Activated CD8-positive, alpha-beta memory T cell treated with anti-CD3 and anti-CD28 coated beads, Interleukin-2, amount 10 ng/mL, durations not matched to agents 7 days and 5 days (primary cell): ENCODE results near the gene RSPH3. TPM values are rescaled to one million over a fixed set of nuclear protein-coding genes. Genes with fewer than 3 reads are reported as not detected.
A peak's percentile ranks its signal among the peaks of the same experiment; 100 is the strongest.
"Not testable (repeated sequence)": the region's sequence is repeated elsewhere in the genome, so short reads cannot be mapped to it uniquely, and the experiment has no call there.

Experiments
- ATAC-seq: fragments of 150-1000 bp; cut with Tn5 transposase; one replicate; pipeline ENCODE4 v1.10.0; 2021; ENCODE audit warnings: moderate library complexity
- CTCF ChIA-PET: fragments of 350-600 bp; sonication (Branson Sonifier 250); formaldehyde crosslinking; loops from one replicate; lab custom pipeline; 2021; ENCODE audit warnings: antibody characterized with exemption; lab: Charles Lee
- DNase-seq: peaks from one replicate; pipeline ENCODE4 v3.0.0-alpha.2; 2020
- H3K27ac Mint-ChIP-seq: one replicate; pipeline ENCODE4 v1.8.0; 2021; ENCODE audit warnings: mild to moderate bottlenecking, mixed read lengths
- H3K27me3 Mint-ChIP-seq: one replicate; pipeline ENCODE4 v1.8.0; 2021; ENCODE audit warnings: mixed read lengths
- H3K36me3 Mint-ChIP-seq: one replicate; pipeline ENCODE4 v1.8.0; 2021; ENCODE audit warnings: mild to moderate bottlenecking, mixed read lengths
- H3K4me1 Mint-ChIP-seq: one replicate; pipeline ENCODE4 v1.8.0; 2021; ENCODE audit warnings: mixed read lengths
- H3K4me3 Mint-ChIP-seq: one replicate; pipeline ENCODE4 v1.8.0; 2021; ENCODE audit warnings: mild to moderate bottlenecking, moderate library complexity, mixed read lengths
- H3K9me3 Mint-ChIP-seq: one replicate; pipeline ENCODE4 v1.8.0; 2022; ENCODE audit warnings: low read depth, mixed read lengths
- total RNA-seq, 2 experiments: library from RNA; stranded (reverse); gene quantifications; one replicate each; pipeline ENCODE4 v1.2.3, GENCODE V29; 2021

Gene RSPH3
- total RNA-seq, 2 experiments from 2014 or later = 2.1 TPM

- ATAC-seq (no peak), DNase-seq (no peak)
- no peaks in the 10 kb centered on the region for H3K9me3 Mint-ChIP-seq
- H3K27me3 Mint-ChIP-seq = peaks cover 4% of the 10 kb centered on the region
- H3K36me3 Mint-ChIP-seq = peaks cover 1% of the 10 kb centered on the region
- no peak overlapping the region for H3K27ac Mint-ChIP-seq
- no peak overlapping the region for H3K4me3 Mint-ChIP-seq
- CTCF ChIA-PET = interaction anchor here (0.8 to 1.7 kb wide), 5 partner anchors 14 to 267 kb away, joined by 3 to 6 read pairs (median 4); no protein-coding TSS in a partner anchor
- no peaks in the 10 kb centered on the region for H3K4me1 Mint-ChIP-seq
Measured at GRCh38 chr6:158958504-158959386, 41.3 kb downstream of the RSPH3 start.

GRCh38 chr6:158955255-158955654 lies 44.7 kb downstream of the RSPH3 start:
- CTCF ChIA-PET = no interaction called here
- Mint-ChIP-seq H3K36me3 (no peaks in the 10 kb centered on the region), H3K27me3 (peaks cover 4% of the 10 kb centered on the region), H3K27ac (no peak overlapping the region), H3K9me3 (peaks cover 2% of the 10 kb centered on the region), H3K4me1 (no peaks in the 10 kb centered on the region), H3K4me3 (no peak overlapping the region)
- no peak for ATAC-seq
- DNase-seq = no peak

- H3K4me3 Mint-ChIP-seq = no peak overlapping the region
- no peaks in the 10 kb centered on the region for H3K36me3 Mint-ChIP-seq
- CTCF ChIA-PET = no interaction called here
- H3K4me1 Mint-ChIP-seq = no peaks in the 10 kb centered on the region
- DNase-seq = no peak
- ATAC-seq = no peak
- H3K27ac Mint-ChIP-seq = no peak overlapping the region
- H3K27me3 Mint-ChIP-seq = peaks cover 4% of the 10 kb centered on the region
- peaks cover 2% of the 10 kb centered on the region for H3K9me3 Mint-ChIP-seq
Measured at GRCh38 chr6:158954753-158955152, 45.2 kb downstream of the RSPH3 start.

GRCh38 chr6:158952011-158952410 lies 48.0 kb downstream of the RSPH3 start:
- not testable (repeated sequence) for H3K36me3 Mint-ChIP-seq, H3K4me3 Mint-ChIP-seq

GRCh38 chr6:158951565-158951964 lies 48.4 kb downstream of the RSPH3 start:
- H3K36me3 Mint-ChIP-seq, H3K27ac Mint-ChIP-seq, H3K9me3 Mint-ChIP-seq, ATAC-seq, H3K27me3 Mint-ChIP-seq, CTCF ChIA-PET, H3K4me3 Mint-ChIP-seq, DNase-seq, H3K4me1 Mint-ChIP-seq: not testable (repeated sequence)

More at GRCh38 chr6:158952011-158952410, 48.0 kb downstream of the RSPH3 start:
- H3K9me3 Mint-ChIP-seq, H3K4me1 Mint-ChIP-seq, CTCF ChIA-PET, DNase-seq, H3K27ac Mint-ChIP-seq, H3K27me3 Mint-ChIP-seq, ATAC-seq: not testable (repeated sequence)

- no peaks in the 10 kb centered on the region for H3K36me3 Mint-ChIP-seq
- DNase-seq = no peak
- ATAC-seq = no peak
- peaks cover 14% of the 10 kb centered on the region for H3K27me3 Mint-ChIP-seq
- no peak overlapping the region for H3K4me3 Mint-ChIP-seq
- H3K4me1 Mint-ChIP-seq = no peaks in the 10 kb centered on the region
- peaks cover 9% of the 10 kb centered on the region for H3K9me3 Mint-ChIP-seq
- no peak overlapping the region for H3K27ac Mint-ChIP-seq
- CTCF ChIA-PET = no interaction called here
Measured at GRCh38 chr6:158947284-158947683, 52.7 kb downstream of the RSPH3 start.

GRCh38 chr6:158943380-158944032 lies 56.5 kb downstream of the RSPH3 start:
- H3K9me3 Mint-ChIP-seq = peaks cover 8% of the 10 kb centered on the region
- CTCF ChIA-PET = no interaction called here
- DNase-seq (no peak), ATAC-seq (no peak)
- H3K27ac Mint-ChIP-seq = no peak overlapping the region
- H3K27me3 Mint-ChIP-seq = peaks cover 23% of the 10 kb centered on the region
- peaks cover 10% of the 10 kb centered on the region for H3K4me1 Mint-ChIP-seq
- peaks cover 2% of the 10 kb centered on the region for H3K36me3 Mint-ChIP-seq
- H3K4me3 Mint-ChIP-seq = no peak overlapping the region

GRCh38 chr6:158942349-158942748 lies 57.7 kb downstream of the RSPH3 start:
- Mint-ChIP-seq H3K27ac (no peak overlapping the region), H3K4me3 (no peak overlapping the region), H3K4me1 (peaks cover 10% of the 10 kb centered on the region), H3K27me3 (peaks cover 28% of the 10 kb centered on the region), H3K36me3 (peaks cover 2% of the 10 kb centered on the region), H3K9me3 (peaks cover 8% of the 10 kb centered on the region)
- CTCF ChIA-PET = no interaction called here
- no peak for DNase-seq
- no peak for ATAC-seq

GRCh38 chr6:158941246-158941645 lies 58.8 kb downstream of the RSPH3 start:
- CTCF ChIA-PET = no interaction called here

GRCh38 chr6:158939255-158940159 lies 60.5 kb downstream of the RSPH3 start:
- CTCF ChIA-PET = no interaction called here
- ATAC-seq (peak; percentile 45), DNase-seq (no peak)
- H3K4me1 Mint-ChIP-seq = peaks cover 10% of the 10 kb centered on the region
- H3K27me3 Mint-ChIP-seq = peaks cover 28% of the 10 kb centered on the region
- H3K4me3 Mint-ChIP-seq = peak overlapping the region; percentile 56
- H3K9me3 Mint-ChIP-seq = peaks cover 8% of the 10 kb centered on the region
- H3K27ac Mint-ChIP-seq = peak overlapping the region; percentile 56
- peaks cover 2% of the 10 kb centered on the region for H3K36me3 Mint-ChIP-seq

More at GRCh38 chr6:158941246-158941645, 58.8 kb downstream of the RSPH3 start:
- no peak for DNase-seq
- H3K27me3 Mint-ChIP-seq = peaks cover 28% of the 10 kb centered on the region
- peaks cover 2% of the 10 kb centered on the region for H3K36me3 Mint-ChIP-seq
- H3K4me1 Mint-ChIP-seq = peaks cover 10% of the 10 kb centered on the region
- H3K27ac Mint-ChIP-seq = no peak overlapping the region
- no peak for ATAC-seq
- peaks cover 8% of the 10 kb centered on the region for H3K9me3 Mint-ChIP-seq
- no peak overlapping the region for H3K4me3 Mint-ChIP-seq

GRCh38 chr6:158938811-158939254 lies 61.2 kb downstream of the RSPH3 start:
- H3K4me3 Mint-ChIP-seq = peak overlapping the region; percentile 56
- peaks cover 26% of the 10 kb centered on the region for H3K27me3 Mint-ChIP-seq
- H3K9me3 Mint-ChIP-seq = peaks cover 8% of the 10 kb centered on the region
- CTCF ChIA-PET = interaction anchor here (0.6 kb wide), 1 partner anchor 195 kb away, joined by 4 read pairs; no protein-coding TSS in a partner anchor
- peaks cover 2% of the 10 kb centered on the region for H3K36me3 Mint-ChIP-seq
- no peak for DNase-seq
- H3K27ac Mint-ChIP-seq = no peak overlapping the region
- H3K4me1 Mint-ChIP-seq = peaks cover 10% of the 10 kb centered on the region
- no peak for ATAC-seq

GRCh38 chr6:158938220-158938619 lies 61.8 kb downstream of the RSPH3 start:
- ATAC-seq (no peak), DNase-seq (no peak)
- Mint-ChIP-seq H3K27ac (no peak overlapping the region), H3K27me3 (peaks cover 24% of the 10 kb centered on the region), H3K9me3 (peaks cover 8% of the 10 kb centered on the region), H3K4me1 (peaks cover 10% of the 10 kb centered on the region), H3K36me3 (peaks cover 2% of the 10 kb centered on the region), H3K4me3 (no peak overlapping the region)
- CTCF ChIA-PET = interaction anchor here (0.6 kb wide), 1 partner anchor 196 kb away, joined by 4 read pairs; no protein-coding TSS in a partner anchor

GRCh38 chr6:158934157-158934556 lies 65.8 kb downstream of the RSPH3 start:
- Mint-ChIP-seq H3K4me1 (peaks cover 3% of the 10 kb centered on the region), H3K27ac (no peak overlapping the region), H3K4me3 (no peak overlapping the region), H3K27me3 (peaks cover 6% of the 10 kb centered on the region), H3K36me3 (no peaks in the 10 kb centered on the region), H3K9me3 (no peaks in the 10 kb centered on the region)
- ATAC-seq (no peak), DNase-seq (no peak)
- CTCF ChIA-PET = interaction anchor here (1.4 kb wide), 1 partner anchor 141 kb away, joined by 3 read pairs; no protein-coding TSS in a partner anchor
